ENCODE data around the gene DCP2.

GRCh38 chr5:113038136-113038535 lies 61.5 kb downstream of the DCP2 start:
- TF ChIP-seq CTCF (IDR thresholded peaks at IDR 0.05), result no peak
- no peak for TF ChIP-seq POLR2A (IDR thresholded peaks at IDR 0.05)

Data from breast epithelium (tissue), 3 donors.